HTERT RPE-1 (cell line): ENCODE results near the gene BABAM2.

Source experiments
- in situ Hi-C: fragments of 300-500 bp; cut with MboI; formaldehyde crosslinking; loops from 4 replicates; pipeline ENCODE4 v1.14.3; 2020; ENCODE audit warnings: low sequenced_read_pairs

The BABAM2 gene

DNA sequence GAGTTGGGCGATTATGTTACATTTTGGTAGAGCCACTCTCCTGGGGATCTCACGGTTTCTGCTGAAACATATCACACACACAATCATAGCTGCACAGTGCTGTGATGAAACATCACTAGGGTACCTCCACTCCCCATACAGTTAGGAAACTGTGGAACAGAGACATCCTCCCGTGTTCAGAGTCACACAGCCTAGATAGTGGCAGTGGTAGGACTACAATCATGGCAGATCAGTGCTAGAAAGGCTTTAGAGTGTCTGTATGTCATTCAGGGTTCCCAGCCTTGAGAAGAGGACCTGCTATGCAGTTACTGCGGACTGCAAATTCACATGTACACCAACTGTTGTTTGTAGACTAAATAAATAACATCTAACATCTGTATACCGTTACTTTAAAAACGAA is 291.8 kb downstream of the BABAM2 start:
- in situ Hi-C loops = no loop called here

DNA sequence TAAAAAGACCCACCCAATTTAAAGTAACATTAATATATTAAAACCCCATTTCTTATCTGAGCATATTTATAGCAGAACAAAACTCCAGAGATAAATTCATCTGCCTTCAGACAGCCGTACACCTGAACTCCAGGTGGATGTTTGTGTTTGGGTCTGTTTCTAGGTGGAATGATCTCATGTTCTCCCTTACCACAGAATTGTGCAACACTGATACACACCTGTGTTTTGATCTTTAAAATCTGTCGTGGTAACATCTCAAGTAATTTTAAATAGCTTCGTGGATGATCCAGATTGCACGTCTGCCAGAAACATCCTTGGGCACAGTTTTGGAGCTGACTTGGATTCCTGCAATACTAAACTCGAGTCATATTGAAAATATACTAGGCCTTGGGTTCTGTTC is 294.6 kb downstream of the BABAM2 start:
- in situ Hi-C loops = no loop called here

DNA sequence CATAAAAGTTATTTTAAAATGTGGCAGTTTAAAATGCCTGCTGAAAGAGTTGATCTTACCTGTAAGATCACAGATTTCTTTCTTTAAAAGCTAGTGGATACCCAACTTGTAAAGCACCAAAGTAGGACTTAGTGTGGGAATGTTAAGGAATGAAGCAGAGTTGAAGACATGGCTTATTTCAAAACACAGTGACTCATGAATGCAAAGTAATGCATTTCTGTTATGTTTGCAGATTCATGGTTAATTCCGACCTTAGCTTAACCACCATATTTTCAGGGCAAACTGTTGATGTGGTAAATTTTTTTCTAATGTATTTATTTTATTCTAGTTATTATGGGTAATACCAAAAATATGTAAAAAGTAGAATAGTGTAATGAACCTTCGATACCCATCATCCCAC is 295.4 kb downstream of the BABAM2 start:
- in situ Hi-C loops = no loop called here

DNA sequence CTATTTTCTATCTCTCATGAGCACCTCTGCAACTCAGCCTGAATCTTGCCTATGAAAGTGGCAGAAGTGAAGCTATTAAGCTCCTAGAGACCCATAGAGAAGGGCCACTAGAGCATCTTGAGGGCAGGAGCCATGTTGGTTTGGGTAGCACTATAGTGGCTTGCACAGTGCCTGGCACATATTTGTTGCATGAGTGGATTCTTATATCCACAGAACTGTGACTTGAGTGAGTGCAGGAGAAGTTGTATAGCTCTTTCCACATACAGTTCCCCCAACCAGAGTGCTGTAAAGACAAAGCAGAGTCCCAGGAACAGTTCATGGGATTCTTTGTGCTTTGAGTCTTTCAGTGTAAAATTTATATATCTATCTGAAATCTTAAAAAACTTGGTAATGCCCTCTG is 296.7 kb downstream of the BABAM2 start:
- in situ Hi-C loops = no loop called here

DNA sequence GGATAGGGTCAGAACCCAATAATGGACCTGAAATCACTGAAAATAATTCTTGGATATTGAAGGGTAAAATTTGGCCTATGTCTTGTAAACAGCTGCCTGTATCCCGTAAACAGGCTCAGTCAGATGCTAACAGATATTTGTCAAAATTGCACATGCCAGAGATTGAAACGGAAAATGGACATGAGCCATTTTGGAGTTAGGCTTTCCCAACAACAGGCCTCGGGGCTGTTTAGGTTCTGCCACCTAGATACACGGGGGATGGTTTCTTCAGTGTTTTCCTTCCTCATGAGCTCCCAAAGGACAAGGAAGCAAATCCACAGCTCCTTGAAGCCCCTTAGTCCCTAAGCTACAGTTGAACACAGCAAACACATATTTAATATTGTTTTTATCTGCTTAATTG is 297.9 kb downstream of the BABAM2 start:
- in situ Hi-C loops = no loop called here

DNA sequence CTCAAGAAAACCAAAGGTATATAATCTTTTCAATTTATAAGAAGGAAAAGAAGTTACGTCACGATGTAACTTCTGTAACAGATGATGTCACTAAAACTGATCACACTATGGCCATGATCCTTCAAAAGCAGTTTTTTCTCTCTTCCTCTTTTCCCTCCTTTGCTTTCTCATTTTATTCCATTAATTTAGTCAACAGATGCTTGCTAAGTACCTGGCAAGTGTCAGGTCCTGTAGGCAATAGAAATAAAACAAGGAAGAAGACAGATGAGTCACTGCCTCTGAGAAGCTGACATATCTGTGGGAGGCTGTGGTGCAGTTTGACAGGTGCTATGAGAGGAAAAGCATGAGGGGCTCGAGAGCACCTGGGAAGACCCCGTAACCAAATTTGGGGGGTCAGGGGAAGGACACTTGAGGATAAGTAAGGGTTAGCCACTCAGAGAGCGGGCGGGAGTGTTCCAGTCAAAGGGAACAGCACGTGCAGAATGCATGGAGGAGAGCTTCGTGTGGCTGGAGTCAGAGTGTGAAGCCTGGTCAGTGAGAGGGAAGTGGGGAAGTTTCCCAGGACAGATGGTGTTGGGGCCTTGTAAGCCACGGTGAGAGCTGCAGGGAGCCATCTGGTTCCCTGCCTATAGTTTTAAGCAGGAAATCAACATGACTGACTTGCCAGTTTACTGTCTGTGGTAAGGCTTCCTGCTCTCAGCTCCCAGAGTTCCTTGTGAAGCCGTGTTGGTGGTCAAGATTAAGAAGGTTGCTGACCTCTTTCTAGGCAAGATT is 303.3 kb downstream of the BABAM2 start:
- in situ Hi-C loops = no loop called here

DNA sequence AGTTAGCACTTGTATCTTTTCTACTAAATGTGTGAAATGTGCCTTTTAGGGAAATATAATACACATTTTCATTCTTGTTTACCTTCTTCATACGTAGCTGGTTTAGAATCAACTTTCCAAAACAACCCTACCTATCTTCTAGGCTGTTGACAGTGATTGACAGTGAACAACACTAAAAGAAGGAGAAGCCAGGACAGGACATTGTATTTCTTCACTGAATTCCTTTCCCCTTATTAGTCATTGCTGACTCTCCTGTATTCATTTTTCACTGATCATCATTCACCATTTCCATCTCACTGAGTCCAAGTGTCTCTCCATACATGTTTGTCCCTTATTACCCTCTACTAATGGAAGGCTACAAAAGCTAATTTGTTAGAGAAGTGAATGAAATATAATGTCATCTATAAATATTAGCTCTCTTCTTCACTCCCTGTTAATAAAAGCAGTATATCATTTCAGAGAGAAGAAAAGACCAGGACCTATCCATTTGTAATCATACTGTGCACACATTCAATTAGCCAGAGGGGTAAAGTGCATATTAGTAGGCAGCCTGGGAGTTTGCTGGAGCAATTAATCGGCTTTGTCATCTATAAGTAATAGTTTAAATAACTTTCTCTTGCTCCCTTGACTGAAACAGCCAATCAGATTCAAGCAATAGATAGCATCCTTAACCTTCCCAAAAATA is 309.6 kb downstream of the BABAM2 start:
- in situ Hi-C loops = no loop called here

DNA sequence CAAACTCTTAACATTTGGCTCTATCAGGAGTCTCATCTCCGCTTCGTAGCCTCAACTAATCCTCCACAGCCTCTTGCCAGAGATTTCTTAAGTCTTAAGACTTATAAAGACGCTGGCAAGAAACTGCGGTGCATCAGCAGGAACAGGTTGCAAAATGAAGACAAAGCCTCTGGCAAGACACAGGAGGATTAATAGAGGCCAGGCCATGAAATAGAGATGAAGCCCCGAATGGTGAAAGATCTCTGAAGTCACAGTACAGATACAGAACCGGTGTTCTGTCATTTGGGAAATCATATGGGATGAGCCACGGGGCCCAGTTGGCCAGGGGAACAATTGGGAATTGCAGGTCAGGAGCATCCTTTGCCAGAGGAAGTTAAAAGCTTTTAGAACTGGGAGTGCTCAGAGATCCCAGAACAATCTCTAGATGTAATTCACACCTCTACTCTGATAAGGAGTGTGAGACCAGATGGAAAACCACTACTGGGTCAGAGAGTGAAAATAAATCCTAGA is 311.2 kb downstream of the BABAM2 start:
- in situ Hi-C loops = no loop called here

DNA sequence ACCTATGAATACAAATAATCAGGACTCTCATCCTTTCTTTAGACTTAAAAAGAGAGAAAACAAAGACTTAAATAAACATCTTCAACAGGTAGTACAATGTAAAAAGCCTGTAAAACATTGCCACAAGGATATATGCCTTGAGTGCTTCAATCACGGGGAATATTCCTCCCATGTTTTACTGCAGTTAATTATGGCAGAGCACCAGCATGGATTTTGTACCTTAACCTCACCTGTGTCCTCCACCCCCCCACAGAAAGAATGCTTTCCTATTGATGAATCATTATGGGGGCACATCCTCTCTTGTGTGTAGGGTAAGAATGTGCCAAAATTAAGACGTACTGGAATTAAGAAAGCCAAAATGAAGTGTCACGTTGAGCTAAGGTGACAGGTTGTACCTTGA is 312.2 kb downstream of the BABAM2 start:
- in situ Hi-C loops = no loop called here

DNA sequence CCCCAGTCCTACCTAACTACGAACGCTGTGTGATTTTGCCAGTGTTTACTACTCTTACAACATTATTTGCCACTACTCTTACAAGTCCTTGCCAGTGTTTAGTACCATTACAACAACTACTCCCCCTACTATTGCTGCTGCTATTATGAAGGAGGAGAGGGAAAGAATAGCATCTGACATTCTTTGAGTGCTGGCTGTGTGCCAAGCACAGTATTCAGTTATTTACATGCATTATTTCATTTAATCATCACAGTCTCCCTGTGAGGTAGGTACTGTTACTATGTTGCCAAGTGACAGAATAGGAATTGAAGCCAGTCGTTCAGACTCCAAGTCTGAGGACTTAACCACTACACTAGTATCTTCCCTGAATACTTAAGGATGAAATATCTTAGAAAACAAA is 316.2 kb downstream of the BABAM2 start:
- in situ Hi-C loops = no loop called here

DNA sequence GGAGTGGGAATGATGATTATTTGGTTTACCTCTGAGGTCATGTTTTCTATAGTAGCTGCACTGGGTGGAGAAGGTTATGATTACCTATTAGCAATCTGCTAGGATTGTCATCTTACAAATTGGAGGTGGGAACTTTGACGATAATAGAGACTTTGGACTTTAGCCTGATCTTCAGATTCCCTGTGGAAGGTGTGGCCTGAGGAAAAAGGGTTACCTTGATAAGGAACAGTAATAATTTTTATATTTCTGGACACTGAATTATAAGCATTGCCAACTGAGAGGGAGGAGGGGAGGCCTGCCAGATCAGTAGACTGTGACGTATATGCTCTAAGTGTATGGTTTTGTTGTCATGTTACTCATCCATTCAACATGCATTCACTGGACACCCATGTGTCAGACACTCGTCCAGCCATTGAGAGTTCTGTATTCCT is 318.7 kb downstream of the BABAM2 start:
- in situ Hi-C loops = no loop called here

DNA sequence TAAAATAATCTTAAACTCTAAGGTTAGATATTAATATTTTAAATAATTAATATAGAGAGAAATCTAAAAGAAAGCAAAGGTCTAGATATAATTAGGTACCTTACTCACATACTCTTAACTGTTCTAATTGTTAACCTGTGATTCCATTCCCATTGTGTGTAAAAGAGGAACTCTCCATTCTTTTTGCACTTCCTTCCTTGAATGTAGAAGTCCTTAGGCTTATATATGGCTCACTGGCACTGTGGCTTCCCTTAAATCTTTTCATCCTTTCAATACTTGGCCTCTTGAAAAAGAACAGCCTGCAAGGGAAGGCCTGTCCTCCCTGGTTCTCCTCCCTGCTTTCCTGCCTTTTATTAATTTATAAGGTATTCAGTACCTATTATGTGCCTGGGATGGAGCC is 319.3 kb downstream of the BABAM2 start:
- in situ Hi-C loops = no loop called here

DNA sequence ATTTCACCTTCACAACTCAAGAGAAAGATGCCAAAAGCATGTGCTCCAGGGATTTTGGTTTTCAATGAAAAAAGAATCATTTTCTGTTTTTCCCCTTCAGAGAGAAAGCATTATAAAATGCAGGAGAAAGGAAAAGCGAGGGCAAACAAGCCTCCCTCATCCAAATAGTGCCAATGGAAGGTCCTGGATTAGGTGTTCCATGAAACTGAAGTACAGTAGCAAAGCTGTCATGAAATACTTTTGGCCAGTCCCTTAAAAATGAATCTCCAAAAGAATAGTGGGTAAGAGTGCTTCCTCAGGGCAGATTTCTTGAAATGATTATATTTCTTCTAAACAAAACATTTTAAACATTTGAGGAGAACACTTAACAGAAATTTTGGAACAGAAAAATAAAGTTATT is 320.0 kb downstream of the BABAM2 start:
- in situ Hi-C loops = no loop called here

DNA sequence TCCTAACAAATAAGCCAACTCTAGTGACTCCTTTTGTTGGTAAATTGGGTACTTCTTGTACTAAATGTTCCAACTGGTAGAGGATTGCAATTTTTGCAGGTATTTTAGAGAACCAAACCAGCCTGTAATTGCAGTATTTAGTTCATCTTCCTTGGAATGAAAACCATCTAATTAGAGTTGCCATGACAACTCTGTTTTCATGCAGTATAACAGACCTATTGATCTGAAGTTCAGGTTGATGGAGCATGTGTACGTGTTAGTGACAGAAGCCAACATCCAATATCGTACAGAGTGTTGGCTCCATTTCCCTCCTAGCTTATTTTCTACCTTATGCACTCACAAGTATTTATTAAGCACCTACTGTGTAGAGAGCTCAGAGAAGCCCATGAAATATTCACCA is 325.8 kb downstream of the BABAM2 start:
- in situ Hi-C loops = no loop called here

DNA sequence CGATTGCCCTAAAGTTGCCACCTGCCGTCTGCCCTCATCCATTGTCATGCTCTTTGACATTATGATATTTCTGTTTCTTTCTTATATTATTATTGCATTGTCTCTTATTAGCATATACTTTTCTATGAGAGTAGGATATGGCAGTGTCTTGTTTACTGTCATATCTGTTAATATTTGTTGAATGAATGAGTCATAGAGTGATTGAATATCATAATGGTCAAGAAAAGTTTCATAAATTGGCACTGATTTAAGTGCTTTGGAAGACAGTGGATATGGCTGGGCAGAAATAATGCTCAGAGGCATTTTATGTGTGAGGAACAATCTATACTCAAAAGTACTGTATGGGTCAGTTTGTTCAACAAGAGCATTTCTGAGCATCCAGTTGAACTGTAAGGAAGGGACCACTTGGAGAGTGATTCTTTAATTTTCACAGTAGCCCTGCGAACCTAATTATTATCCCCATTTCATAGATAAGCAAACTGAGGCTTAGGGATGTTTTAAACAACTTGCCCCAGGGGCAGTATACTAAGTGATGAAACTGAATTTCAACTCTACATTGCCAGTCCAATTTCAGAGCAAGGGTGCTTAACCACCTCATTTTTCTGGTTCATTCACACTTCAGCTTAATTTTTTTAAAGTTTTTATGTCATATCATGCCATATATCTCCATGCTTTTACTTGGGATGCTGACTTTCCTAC is 326.7 kb downstream of the BABAM2 start:
- in situ Hi-C loops = no loop called here

DNA sequence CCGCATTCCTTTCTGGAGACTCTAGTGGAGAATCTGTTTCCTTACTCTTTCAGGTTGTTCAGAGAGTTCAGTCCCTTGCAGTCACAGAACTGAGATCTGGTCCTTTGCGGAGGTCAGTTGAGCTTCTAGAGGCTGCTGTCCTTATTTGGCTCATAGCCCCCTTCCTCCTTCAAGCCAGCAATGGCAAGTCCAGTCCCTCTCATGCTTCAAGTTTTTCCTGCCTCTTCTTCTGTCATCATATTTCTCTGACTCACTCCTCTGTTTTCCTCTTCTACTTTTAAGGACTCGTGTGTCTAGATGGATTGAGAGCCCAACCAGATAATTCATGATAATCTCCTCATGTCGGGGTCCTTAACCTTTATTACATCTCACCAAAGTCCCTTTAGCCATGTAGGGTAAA is 328.6 kb downstream of the BABAM2 start:
- in situ Hi-C loops = no loop called here

DNA sequence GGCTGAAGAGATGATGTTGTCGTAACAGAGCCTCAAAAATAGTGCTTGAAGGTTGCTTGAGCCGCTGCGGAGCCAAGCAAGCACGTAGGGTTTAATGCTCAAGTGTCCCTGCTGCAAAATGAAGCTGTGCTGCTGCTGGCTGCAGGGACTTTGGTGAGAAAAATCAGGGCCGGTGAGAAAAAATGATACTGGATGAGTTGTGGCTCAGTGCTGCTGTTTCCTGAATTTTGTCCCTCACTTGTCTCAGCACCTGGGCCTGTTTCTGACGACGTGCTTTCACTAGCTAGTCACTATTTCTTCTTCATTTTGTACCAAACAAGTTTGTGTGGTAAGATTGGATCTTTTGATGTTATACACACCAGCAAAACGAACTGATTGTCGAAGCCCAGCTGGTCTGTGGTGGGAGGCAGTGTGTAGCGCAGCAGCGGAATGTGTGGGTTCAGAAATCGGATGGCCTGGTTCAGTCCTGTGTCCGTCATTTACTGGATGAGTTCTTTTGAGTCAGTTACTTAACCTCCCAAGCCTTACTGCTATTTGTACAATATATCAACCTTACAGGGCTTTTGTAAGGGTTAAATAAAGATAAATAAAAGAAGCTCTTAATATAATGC is 329.3 kb downstream of the BABAM2 start:
- in situ Hi-C loops = no loop called here

DNA sequence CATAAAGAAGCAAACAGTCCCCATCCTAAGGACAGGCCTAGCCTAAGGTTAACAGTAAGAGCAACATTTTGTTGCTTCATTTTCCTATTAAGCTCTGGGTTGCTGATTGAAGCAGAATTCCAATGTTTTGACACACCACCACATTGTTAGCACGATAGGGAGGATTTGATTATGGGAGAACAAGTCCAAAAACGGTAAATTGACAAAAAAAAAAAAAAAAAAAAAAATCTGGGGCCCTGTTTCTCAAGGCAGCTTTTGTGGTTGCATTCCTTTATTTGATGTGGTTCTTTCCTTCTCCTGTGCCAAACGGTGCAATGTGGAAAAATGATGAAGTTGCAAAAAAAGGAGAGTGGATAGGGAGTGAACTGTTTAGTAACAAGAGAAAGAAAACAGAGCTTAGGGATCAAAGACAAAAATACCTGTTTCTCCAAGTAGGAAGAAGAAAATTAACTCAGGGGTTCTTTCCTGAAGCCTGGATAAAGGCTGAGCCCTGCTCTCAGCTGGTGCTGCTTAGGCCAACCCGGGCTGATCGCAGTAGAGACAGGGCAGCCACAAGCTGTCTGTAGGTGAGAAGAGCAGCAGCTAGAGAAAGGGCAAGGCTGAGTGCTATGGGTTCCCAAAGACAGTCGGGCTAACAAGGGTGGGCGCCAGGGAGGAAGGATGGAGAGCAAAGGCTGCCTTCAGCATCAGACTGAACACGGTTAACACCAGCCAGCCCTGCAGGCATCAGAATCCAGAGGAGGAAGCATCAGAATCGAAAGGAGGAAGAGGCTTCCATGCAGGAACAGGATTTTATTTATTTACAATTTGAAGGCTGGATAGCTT is 334.3 kb downstream of the BABAM2 start:
- in situ Hi-C loops = no loop called here

DNA sequence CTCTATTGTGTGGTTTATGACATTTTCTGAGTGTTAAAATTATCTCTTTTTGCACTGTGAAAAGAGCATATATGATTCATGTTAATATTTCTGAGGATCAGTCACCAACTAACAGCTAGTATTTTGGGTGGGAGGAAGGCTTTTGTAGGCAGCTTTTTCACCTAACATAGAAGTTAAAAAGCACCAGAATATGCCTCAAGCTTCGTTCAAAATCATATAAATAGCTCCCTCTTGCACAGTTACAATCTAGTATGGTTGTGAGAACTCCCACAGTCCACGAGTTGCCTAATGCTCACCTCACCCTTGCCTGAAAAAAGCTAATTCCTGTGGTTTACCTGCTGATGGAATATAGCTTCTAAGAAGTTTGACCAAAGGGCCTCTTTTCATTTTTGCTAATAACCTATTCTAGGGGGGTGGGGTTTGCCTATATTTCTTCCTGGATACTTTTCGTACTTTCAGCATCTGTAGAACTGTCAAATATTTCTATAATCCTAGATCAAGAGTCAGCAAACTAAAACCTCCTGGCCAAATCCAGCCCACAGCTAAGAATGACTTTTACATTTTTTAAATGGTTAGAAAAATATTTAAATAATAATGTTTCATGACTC is 335.0 kb downstream of the BABAM2 start:
- in situ Hi-C loops = no loop called here

DNA sequence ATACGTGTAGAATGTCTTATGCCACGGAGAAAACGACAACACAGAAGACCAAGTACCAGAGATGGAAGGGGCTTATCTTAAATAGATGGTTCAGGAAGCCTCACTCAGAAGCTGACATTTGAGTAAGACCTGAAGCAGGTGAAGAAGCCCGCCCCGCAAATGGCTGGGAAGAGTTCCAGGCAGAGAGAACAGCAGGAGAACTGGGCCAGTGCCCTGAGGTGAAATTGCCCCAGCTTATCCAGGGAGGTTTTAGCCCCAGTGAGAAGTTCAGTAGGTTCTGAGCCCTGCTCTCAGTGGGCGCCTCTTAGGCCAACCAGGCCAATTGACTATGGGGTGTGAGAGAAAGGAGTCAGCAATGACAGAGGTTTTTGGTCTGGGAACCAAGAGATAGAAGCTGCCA is 336.0 kb downstream of the BABAM2 start:
- in situ Hi-C loops = no loop called here
